GM18526 (cell line): ENCODE results near the gene RAB44.

Experiments used
- POLR2A ChIP-seq: IDR thresholded peaks from 3 replicates; pipeline ENCODE4 v1.6.1; 2011; ENCODE audit not compliant: insufficient read length; ENCODE audit errors: extremely low read depth

The RAB44 gene

GRCh38 chr6:36691612-36692011 lies 6.0 kb upstream of the RAB44 start:
- no peak for TF ChIP-seq POLR2A

DNA sequence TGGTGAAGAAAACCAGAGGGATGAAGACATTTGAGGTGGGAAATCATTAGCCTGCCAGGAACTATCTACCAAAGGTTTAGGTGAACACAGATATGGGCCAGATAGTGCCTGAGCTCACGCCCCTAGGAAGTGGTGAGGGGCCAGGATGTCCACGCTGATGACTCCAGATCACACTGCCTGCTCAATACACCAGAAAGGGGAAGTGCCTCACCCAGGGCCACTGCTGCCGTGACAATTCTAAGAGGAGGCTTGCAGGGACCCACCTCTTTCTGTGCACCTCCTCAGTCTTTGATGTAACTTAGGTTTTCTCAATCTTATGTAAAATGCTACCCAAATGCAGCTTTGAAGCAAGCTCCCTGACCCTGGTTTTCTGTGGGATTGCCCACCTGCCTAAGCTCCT lies 5.4 kb upstream of the RAB44 start:
- no peak for TF ChIP-seq POLR2A

GRCh38 chr6:36692861-36693702 lies 4.5 kb upstream of the RAB44 start:
- TF ChIP-seq POLR2A: no peak

DNA sequence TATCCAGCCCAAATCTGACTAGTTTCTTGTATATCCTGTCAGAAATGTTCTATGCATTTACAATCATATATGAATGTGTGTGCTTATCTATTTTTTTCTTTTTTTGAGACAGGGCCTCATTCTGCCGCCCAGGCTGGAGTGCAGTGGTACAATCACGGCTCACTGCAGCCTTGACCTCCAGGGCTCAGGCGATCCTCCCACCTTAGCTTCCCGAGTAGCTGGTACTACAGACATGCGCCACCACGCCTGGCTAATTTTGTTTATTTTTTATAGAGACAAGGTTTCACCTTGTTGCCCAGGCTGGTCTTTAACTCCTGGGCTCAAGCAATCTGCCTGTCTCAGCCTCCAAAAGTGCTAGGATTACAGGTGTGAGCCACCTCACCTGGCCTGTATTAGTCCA lies 3.0 kb upstream of the RAB44 start:
- no peak for TF ChIP-seq POLR2A

DNA sequence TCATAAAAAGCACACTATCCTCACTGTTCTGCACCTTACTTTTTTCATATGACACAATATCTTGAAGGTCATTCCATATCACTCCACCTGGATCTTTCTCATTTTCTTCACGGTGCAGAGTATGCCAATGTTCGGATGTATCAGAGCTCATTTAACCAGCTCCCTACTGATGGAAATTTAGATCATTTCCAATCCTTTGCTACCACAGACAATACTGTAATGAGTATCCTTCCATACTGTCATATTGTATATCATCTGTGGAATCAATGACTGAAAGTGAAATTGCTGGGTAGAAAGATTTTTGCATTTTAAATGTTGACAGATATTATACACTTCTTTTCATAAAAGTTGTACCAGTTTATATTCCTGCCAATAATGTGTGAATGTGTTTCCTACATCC lies 2.2 kb upstream of the RAB44 start:
- no peak for TF ChIP-seq POLR2A

GRCh38 chr6:36698196-36698595 lies 570 bp downstream of the RAB44 start:
- no peak for TF ChIP-seq POLR2A

DNA sequence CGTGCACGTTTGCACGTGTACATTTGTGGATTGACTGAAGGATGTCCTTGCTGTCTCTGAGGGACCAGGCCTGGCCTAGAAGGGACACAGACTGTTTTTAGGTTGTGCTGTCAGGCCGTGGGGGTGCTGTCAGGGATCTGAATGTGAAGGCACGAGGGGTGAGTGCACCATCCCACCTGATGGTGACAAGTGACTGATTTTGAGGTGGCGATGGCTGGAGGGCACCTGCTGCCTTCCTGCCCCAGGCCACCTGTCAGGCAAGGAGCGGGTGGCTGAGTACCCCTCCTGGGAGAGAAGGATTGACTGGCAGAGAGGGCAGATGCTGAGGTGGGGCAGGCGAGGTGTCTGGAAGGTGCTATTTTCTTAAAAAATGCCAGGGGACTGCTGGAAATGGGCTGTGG lies 1.2 kb downstream of the RAB44 start:
- no peak for TF ChIP-seq POLR2A

DNA sequence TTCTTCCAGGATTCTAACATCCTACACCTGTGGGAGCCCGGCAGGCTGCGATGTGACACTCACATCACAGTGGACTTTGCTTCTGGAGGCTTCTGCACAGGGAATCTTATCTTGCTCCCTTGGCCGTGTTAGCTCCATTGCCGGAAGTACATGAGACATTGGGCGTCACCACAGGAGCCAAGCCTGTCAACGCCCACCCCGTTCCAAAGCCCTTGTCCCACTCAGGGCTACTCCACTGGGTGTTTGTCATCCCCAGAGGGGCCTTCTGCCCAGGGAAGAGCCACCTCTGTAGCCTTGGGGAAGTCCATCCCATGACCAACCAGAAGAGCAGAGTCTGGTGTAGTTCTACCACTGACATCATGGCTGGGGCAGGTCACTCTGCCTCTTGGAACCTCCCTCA lies 1.7 kb downstream of the RAB44 start:
- TF ChIP-seq POLR2A: no peak

GRCh38 chr6:36700071-36700812 lies 2.6 kb downstream of the RAB44 start:
- no peak for TF ChIP-seq POLR2A

DNA sequence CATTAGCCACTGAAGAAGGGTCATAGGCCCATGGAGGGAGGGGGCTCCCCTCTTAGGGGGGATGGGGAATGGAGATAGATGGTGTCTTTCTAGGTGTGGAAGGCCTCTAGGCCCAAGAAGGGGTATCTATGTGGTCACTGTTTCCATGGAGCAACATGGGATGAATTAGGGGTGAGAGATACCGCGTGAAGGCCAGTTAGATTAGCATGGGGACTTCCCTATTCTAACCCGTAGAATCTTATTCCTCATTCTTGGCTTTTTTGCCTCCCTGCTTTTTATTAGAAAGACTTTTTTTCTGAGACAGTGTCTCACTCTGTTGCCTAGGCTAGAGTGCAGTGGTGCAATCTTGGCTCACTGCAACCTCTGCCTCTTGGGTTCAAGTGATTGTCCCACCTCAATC lies 3.2 kb downstream of the RAB44 start:
- TF ChIP-seq POLR2A: no peak

DNA sequence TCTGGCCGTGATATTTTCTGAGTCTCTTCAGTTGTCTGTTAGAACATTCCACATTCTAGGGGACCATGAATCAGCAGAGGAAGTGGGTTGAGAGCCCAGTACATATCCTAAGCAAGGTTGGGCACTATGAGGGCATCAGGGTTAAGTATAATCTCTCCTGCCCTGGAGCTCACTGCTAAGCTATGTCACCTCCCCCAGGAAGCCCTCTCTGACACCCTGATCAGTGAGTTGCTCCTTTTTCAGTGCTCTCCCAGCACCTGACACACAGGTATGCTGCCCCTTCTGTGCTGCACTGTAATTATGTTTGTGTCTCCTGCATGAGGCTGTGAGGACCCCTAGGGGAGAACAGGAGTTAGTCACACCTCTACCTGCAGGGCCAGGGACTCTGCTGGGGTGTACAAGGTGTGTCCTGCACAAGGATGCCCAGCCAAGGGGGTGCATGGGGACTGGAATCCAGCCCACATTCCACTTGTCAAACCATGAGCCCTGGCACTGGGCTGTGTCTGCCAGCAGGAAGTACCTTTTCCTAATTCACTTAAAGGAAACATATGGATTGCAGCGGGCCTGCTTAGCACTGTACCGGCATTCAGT lies 3.9 kb downstream of the RAB44 start:
- TF ChIP-seq POLR2A: no peak

DNA sequence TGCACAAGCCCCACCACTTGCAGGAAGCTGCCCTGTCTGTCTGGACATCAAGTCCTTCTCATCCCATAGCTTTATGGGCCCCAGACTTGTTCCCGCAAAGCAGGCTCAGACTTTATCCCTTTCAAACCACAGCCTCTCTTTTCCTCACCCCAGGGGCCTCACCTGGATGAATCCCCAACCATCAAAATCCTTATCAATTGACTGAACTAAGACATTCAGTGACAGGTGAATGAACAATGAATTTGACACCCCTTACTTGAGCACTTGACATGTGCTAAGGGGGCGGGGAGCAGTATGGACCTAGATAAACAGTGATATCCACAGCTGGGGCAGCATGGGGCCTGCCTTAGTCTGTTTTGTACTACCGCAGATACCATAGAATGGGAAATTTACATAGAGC lies 5.0 kb downstream of the RAB44 start:
- TF ChIP-seq POLR2A: no peak

DNA sequence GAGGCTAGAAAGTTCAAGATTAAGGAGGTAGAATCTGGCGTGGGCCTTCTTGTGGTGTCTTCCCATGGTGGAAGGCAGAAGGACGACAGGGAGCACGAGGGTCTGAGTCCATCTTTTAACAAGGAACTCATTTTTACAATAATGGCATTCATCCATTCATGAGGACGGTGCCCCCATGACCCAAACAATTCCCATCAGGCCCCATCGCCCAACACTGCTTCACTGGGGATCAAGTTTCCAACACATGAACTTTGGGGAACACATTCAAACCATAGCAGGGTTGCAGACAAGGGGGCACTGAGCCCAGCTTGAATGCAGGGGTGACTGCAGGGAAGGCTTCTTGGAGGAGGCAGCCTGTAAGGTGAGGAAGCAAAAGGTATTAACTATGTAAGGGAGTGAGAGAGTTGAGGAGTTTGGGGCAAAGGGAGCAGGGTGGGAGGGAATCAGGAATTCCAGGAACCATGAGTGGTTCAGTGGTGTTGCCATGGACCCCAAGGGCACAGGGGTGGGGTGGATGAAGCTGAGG lies 5.5 kb downstream of the RAB44 start:
- TF ChIP-seq POLR2A: no peak

DNA sequence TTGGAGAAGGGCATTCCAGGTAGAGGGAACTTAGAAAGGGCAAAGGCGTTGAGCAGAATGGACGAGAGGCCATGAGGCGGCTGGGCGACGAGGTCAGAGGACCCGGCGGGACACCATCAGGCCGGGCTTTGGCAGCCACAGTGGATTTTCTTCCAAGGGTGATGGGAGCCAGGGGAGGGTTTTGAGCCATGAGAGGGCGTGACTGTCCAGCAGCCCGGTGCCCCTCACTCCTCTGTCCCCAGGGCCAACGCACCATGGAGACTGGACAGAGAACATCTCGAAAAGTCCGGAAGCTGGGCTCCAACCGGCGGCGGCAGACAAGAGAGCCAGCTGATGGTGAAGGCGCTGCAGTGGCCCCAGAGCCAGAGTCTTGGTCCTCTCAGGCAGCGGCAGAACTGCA lies 6.4 kb downstream of the RAB44 start:
- TF ChIP-seq POLR2A: no peak

GRCh38 chr6:36706339-36706738 lies 8.7 kb downstream of the RAB44 start:
- TF ChIP-seq POLR2A: no peak

DNA sequence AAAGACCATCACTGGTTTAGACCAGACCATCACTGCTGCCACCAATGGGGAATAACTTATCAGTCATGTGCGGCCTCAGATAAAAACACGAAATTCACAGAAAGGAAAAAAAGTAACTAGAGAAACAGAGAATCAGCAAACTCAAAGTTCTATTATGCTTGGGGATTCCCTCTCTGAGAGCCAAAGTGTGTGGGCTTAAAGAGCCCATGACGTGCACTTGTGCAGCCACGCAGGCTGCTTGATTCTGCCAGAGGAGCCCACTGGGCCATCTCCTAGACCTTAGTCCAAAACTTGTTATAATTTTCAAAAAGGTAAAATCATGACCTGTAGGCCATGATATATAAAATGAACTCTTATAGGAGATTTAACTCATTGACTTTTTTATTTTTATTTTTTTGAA lies 15.2 kb downstream of the RAB44 start:
- TF ChIP-seq POLR2A: no peak
